NOMO-1 (cell line): ENCODE measurements around the gene CDH26.

Experiments used
- DNase-seq, 2 experiments: peaks; one replicate each; lab custom pipeline; 2025; ENCODE audit not compliant: unreplicated experiment in 2 of 2; lab: John Stamatoyannopoulos, UW

Gene CDH26

DNA sequence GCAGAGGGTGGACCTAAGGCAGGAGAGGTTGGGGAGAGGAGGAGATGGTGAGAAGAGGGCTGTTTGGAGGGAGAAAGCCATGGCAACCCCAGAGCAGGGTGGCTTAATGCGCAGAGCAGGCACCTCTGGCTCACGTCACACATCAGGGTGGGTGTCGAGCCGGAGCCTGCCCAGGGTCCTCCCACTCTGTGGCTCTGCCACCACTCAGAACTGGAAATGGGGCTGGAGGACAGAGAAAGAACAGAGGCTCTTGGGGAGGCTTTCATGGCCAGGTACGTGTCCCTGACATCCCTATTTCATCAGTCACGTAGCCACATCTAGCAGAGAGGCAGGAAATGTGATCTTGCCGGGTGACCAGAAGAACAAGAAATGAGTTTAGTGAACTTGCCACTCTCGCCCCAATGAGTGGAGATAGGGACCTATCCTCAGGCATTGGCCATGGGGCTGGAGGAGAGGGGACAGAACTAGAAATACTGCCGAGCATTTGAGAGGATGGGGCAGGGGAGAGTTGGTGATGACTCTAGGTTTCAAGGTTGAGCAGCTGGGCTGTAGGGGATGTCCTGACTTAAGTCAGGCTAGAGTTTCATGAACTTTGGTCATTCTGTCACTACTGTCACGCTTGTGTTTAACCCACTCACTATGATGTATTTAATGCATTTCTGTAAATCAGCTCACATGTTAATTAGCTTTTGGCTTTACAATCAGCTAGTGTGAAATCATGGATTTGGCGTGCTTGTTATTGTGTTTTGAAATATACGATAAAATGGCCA lies 52.7 kb downstream of the CDH26 start:
- no peak for DNase-seq

- DNase-seq, result no peak
Measured at GRCh38 chr20:60011512-60012507, 53.6 kb downstream of the CDH26 start.

DNA sequence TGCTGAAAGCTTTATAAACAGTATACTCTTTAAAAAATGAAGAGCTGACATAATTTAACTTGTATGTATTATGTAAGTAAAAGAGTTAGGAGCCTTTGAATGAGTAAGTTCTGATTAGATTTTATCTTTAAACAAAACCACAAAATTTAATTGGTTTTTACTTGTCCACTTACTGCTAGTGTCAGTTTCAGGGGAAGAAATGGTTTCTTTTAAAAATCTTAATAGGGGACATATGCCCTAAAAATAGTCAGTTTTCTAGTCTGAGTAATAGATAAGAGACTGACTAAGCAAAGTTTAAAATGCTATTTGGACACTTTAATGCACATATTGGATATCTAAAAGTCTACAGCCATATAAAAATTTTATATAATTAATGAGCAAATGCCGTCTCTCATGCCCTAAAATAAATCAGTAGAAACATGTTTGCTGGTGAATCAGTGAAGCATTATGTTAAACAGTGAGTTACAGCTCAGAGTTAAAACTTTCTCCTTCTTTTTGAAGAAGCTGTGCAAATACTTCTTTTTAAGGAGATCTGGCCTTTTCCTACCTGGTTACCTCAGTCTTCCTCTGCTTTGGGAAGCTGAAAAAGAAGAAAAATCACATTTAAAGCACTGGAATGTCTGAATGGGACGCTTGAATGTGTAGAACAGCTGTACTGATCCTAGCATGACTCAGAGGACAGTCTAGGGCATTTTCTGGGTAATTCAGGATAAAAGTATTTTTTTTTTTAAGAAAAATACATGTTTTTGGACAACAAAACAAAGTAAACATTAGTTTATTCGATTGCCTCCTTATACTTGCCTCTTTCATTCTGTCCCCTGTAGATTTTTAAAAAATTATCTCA lies 55.3 kb downstream of the CDH26 start:
- no peak for DNase-seq

GRCh38 chr20:60016406-60016805 lies 58.2 kb downstream of the CDH26 start:
- no peak for DNase-seq

GRCh38 chr20:60020251-60020650 lies 62.0 kb downstream of the CDH26 start:
- DNase-seq, result no peak

GRCh38 chr20:60021104-60021503 lies 62.9 kb downstream of the CDH26 start:
- DNase-seq, result no peak

- DNase-seq, result no peak
Measured at GRCh38 chr20:60022849-60023248, 64.6 kb downstream of the CDH26 start.

DNA sequence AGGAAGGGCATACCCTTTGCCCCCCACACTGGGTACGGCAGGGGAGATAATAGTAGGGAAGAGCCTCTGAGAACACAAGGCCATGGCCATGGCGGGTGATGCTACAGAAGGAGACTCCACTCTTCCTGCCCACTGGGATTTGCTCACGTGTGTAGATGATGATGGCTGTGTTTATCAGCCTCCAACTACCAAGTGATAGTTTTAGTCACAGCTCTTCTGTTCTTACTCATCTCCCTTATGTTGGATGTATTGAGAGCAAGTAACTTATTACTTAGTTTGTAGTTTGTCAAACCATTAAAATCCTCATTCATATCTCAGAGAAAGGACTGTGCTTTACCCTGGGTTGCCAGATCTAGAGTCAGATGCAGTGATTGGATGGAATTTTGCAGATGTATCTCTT lies 66.0 kb downstream of the CDH26 start:
- no peak for DNase-seq

DNA sequence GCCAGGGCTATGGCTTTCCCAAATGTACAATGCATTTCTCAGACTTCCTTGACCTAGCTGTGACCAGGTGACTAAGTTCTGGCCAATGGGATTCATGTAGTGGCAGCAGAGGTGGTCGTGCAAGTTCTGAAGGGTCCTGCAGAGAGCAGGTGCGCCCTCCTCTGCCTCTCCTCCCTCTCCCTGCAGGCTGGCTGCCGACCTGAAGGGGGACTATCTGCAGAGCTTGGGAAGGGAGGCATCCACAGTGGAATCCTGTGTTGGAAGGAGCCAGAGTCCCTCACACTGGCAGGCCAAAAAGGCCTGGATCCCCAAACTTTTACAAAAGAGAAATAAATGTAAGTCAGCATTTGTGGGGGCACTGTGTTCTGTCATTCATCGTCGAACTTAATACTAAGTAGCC lies 66.6 kb downstream of the CDH26 start:
- no peak for DNase-seq

- DNase-seq, result no peak
Measured at GRCh38 chr20:60026010-60026409, 67.8 kb downstream of the CDH26 start.

- no peak for DNase-seq
Measured at GRCh38 chr20:60030471-60030870, 72.2 kb downstream of the CDH26 start.

DNA sequence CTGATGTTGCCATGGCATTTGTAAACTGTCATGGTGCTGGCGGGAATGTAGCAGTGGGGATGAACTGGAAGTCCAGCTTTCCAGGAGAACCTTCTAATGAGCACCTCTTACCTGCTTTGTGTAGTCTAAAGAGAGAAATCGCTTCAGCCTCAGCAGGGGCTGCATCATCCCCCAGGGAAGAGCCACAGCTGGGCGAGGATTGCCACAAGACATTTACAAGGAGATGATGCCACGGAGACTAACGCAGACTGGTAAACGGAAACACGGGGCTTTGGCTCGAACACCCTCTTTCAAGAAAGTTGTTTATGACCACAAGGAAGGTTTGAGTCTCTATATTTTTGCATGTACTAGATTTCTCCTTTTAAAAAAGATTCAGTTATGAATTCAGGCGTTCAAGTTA lies 72.9 kb downstream of the CDH26 start:
- DNase-seq, result no peak

DNA sequence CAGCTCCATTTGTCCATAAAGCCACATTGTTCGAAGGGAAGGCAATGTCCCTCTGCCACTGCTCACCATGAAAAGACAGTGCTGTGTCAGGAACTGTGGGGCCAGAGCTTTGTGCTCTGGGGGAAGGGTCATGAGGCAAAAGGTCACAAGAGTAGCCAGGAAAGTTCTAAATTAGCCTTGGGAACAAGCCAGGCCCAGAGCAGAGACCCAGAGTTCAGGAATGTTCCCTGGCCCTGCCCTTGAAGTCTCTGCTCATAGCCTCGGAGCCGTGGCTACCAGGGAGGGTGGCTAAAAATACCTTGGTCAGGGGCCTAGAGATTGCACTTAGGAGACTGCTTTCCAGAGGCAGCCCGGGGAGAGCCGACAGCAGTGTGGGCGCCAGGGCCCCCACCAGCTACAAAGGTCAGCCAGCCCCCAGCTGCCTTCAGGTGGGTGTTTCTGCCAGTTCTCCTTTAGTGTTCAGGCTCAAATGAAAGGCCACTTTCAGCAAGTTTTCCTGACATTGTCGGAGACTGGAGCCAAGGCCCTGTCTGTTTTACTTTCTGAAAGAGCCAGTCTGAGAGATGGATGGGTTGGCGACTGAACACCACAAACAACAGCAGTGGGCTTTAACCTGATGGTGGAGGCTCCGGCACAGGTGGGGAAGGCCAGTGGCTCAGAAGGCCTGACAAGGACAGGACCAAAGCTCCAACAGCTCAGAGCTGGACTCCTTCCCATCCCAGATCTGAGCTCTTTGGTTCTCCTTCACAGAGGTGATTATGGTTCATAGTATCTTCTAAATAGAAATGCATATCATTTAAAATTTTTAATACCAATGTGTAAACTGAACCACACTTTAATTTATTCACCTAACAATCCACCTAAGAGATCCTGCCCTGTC lies 76.2 kb downstream of the CDH26 start:
- DNase-seq, result no peak

- DNase-seq, result no peak
Measured at GRCh38 chr20:60035486-60035885, 77.3 kb downstream of the CDH26 start.

DNA sequence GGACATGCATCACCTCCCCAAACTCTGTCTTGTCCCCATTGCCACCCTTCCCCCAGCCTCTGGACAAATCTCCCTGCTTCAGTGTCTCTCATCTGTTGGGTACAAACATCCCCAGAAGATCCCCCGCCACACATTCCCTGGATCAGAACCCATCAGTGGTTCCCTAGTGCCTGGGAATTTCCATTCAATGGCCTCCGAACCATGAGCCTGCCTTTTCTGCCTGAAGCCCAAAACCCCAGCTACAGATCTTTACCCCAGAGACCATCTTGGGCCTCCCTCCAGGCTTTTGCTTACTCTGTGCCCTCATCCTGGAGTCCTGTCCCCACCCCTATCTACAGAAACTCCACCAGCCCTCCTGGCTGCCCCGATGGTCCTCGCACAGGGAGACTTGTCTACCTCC lies 78.1 kb downstream of the CDH26 start:
- DNase-seq, result no peak

- DNase-seq, result no peak
Measured at GRCh38 chr20:60036746-60037499, 78.7 kb downstream of the CDH26 start.

DNA sequence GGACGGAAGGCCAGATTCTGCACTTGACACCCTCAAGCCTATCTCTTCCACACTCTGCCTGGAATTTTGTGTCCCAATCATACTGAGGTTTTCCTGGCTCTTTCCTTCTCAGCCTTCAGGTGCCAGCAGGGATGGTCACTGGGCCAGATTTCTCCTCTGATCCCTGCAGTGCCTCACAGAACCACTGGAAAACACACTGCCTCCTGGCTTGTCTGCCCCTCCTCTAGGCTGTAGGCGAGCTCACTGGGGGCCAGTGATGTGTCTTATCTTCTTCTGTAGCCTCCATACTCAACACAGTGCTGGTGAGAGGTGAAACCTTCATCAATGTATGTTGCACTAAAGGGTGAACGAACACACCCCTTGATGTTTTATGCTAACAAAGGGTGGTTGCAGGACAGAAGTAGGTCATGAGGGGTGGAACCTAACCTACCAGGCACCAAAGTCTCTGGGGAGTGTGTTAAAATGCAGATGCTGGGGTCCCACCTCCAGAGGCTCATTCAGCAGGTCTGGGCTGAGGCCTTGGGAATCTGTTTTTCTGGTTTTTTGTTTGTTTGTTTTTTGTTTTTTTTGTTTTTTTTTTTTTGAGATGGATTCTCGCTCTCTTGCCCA lies 80.3 kb downstream of the CDH26 start:
- no peak for DNase-seq

DNA sequence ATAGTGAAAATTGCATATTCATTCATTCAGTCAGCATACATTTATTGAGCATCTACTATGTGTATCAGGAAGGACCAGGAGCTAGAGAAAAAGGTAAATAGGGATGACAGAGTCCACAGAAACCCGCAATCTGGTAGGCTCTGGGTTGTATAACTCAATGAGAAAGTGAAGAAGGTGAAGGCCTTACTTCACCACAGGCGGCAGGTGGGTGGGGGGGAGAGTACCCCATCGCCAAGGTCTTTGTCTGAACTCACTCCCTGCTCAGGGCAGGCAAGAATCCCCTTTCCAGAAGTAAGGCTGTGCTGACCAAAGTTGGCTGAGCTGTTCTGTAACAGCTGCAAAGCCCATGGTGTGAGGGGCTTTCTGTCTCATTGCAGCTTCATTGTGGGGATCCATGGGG lies 81.3 kb downstream of the CDH26 start:
- DNase-seq, result no peak
